HG03066 (cell line): Measurements from ENCODE around the gene GALNT17.
"Not testable (repeated sequence)": the region's sequence is repeated elsewhere in the genome, so short reads cannot be mapped to it uniquely, and the experiment has no call there.

Source experiments
- ATAC-seq: cut with Tn5 transposase; IDR thresholded peaks from one replicate; pipeline ENCODE4 v1.9.1; 2021; ENCODE audit warnings: low read depth; ENCODE audit not compliant: unreplicated experiment

Gene GALNT17

GRCh38 chr7:71229148-71229547, 97.2 kb downstream of the GALNT17 start:
- no peak for ATAC-seq

GRCh38 chr7:71229699-71230098, 97.8 kb downstream of the GALNT17 start:
- no peak for ATAC-seq

GRCh38 chr7:71235253-71235652, 103.3 kb downstream of the GALNT17 start:
- no peak for ATAC-seq

- ATAC-seq: no peak
These were observed 104.5 kb downstream of the GALNT17 start for GRCh38 chr7:71236230-71237105.

- ATAC-seq: no peak
These were observed 106.0 kb downstream of the GALNT17 start for GRCh38 chr7:71237945-71238344.

GRCh38 chr7:71238581-71239295, 106.8 kb downstream of the GALNT17 start:
- no peak for ATAC-seq

GRCh38 chr7:71239586-71240268, 107.8 kb downstream of the GALNT17 start:
- no peak for ATAC-seq

- ATAC-seq: no peak
These were observed 111.9 kb downstream of the GALNT17 start for GRCh38 chr7:71243736-71244410.

GRCh38 chr7:71245038-71245437, 113.1 kb downstream of the GALNT17 start:
- ATAC-seq: no peak

GRCh38 chr7:71251706-71252105, 119.8 kb downstream of the GALNT17 start:
- ATAC-seq: no peak

- ATAC-seq: no peak
These were observed 122.8 kb downstream of the GALNT17 start for GRCh38 chr7:71254751-71255150.

GRCh38 chr7:71255537-71256178, 123.7 kb downstream of the GALNT17 start:
- ATAC-seq: no peak

- ATAC-seq: no peak
These were observed 129.1 kb downstream of the GALNT17 start for GRCh38 chr7:71261066-71261465.

GRCh38 chr7:71262834-71263233, 130.9 kb downstream of the GALNT17 start:
- ATAC-seq: not testable (repeated sequence)

GRCh38 chr7:71264005-71264404, 132.1 kb downstream of the GALNT17 start:
- ATAC-seq: no peak

- ATAC-seq: no peak
These were observed 135.0 kb downstream of the GALNT17 start for GRCh38 chr7:71266912-71267311.

- no peak for ATAC-seq
These were observed 136.0 kb downstream of the GALNT17 start for GRCh38 chr7:71267734-71268469.

GRCh38 chr7:71270558-71270957, 138.6 kb downstream of the GALNT17 start:
- no peak for ATAC-seq

GRCh38 chr7:71271203-71271602, 139.3 kb downstream of the GALNT17 start:
- no peak for ATAC-seq
